ENCODE results near the gene DHRS3. TPM values are rescaled to one million over a fixed set of nuclear protein-coding genes. Genes with fewer than 3 reads are reported as not detected.
"Not testable (repeated sequence)": the region's sequence is repeated elsewhere in the genome, so short reads cannot be mapped to it uniquely, and the experiment has no call there.

The DHRS3 gene
- total RNA-seq, 1 experiment from 2014 or later = 0.19 TPM

DNA sequence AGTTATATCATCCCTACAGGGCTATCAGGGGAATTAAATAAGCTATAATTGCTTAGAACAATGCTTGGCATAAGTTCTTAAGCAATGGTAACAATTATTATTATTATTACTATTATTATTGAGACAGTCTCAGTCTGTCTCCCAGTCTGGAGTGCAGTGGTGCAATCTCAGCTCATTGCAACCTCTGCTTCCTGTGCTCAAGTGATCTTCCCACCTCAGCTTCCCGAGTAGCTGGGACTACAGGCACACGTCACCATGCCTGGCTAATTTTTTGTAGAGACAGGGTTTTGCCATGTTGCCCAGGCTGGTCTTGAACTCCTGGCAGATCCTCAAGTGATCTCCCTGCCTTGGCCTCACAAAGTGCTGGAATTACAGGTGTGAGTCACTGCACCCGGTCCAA is 79.5 kb downstream of the DHRS3 start:
- H3K79me2 ChIP-seq (ENCODE audit: low read length); H3K27ac ChIP-seq (ENCODE audit: low read length); H3K9ac ChIP-seq (ENCODE audit: low read length); H3K4me3 ChIP-seq (ENCODE audit: low read length); H3K27me3 ChIP-seq (ENCODE audit: low read length); H4K20me1 ChIP-seq (ENCODE audit: insufficient read depth, low read depth, low read length); H3K4me2 ChIP-seq (ENCODE audit: low read depth, low read length, poor library complexity, severe bottlenecking); H3K9me3 ChIP-seq (ENCODE audit: low read length); H3K36me3 ChIP-seq (ENCODE audit: insufficient read depth, low read length); H3K9me2 ChIP-seq (replicated peaks; ENCODE audit: insufficient read depth, low read length); H3K4me1 ChIP-seq (ENCODE audit: low read length); DNase-seq; H2AFZ ChIP-seq (ENCODE audit: low read length): not testable (repeated sequence)

DNA sequence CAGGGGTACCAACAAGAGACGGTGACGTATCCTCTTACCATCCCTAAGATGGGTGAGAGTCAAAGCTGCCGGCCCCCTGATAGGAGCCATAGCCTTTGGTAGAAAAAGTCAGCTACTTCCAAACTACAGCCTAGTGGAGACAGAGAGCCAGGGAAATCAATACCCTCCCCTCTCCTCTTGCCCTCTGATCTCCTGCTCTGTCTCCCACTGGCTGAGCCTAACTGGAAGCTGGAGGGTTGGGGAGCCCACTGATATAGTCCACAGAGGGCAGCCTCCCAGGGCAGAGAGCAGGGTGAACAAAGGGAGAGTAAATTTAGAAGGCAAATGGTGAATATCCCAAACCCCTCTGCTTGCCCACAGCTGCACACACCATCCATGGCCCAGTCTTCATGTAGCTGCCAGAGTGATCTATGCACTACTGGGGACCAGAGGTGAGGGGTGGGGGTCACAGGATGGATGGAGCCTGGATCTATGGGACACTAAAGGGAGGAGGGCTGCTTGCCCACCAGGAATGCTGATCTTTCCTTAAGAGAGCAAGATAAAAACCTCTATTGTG is 80.0 kb downstream of the DHRS3 start:
- H3K4me3 ChIP-seq (ENCODE audit: low read length) = no peak overlapping the region
- H3K36me3 ChIP-seq (ENCODE audit: insufficient read depth, low read length) = no peaks in the 10 kb centered on the region
- H3K4me2 ChIP-seq (ENCODE audit: low read depth, low read length, poor library complexity, severe bottlenecking) = no peak overlapping the region
- no peaks in the 10 kb centered on the region for H3K4me1 ChIP-seq (ENCODE audit: low read length)
- H3K27me3 ChIP-seq (ENCODE audit: low read length) = no peaks in the 10 kb centered on the region
- no peak for DNase-seq
- no peak overlapping the region for H2AFZ ChIP-seq (ENCODE audit: low read length)
- H3K79me2 ChIP-seq (ENCODE audit: low read length) = no peaks in the 10 kb centered on the region
- no peaks in the 10 kb centered on the region for H4K20me1 ChIP-seq (ENCODE audit: insufficient read depth, low read depth, low read length)
- no peak overlapping the region for H3K27ac ChIP-seq (ENCODE audit: low read length)
- H3K9ac ChIP-seq (ENCODE audit: low read length) = no peak overlapping the region
- no peaks in the 10 kb centered on the region for H3K9me3 ChIP-seq (ENCODE audit: low read length)
- H3K9me2 ChIP-seq (replicated peaks; ENCODE audit: insufficient read depth, low read length) = no peaks in the 10 kb centered on the region

DNA sequence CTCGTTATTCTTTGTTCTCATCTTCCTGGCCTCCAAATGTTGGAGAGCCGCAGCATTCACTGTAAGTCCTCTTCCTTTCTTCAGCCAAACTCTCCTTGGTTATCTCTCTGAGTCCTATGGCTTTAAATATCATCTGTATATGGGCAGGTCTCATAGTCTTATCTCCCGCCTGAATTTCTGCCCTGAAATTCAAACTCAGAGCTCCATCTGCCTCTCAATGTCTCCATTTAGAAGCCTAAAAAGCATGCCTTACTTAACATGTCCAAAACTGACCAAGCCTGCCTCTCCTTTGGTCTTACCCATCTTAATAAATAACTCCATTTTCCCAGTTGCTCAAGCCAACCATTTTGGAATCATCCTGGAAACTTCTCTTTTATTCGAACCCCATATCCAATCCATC is 80.7 kb downstream of the DHRS3 start:
- Histone ChIP-seq H3K9me2 (replicated peaks; ENCODE audit: insufficient read depth, low read length) (no peaks in the 10 kb centered on the region), H3K4me3 (ENCODE audit: low read length) (no peak overlapping the region), H3K36me3 (ENCODE audit: insufficient read depth, low read length) (no peaks in the 10 kb centered on the region), H3K27me3 (ENCODE audit: low read length) (no peaks in the 10 kb centered on the region), H3K79me2 (ENCODE audit: low read length) (no peaks in the 10 kb centered on the region), H3K9me3 (ENCODE audit: low read length) (no peaks in the 10 kb centered on the region), H3K4me2 (ENCODE audit: low read depth, low read length, poor library complexity, severe bottlenecking) (no peak overlapping the region), H3K27ac (ENCODE audit: low read length) (no peak overlapping the region), H4K20me1 (ENCODE audit: insufficient read depth, low read depth, low read length) (no peaks in the 10 kb centered on the region), H2AFZ (ENCODE audit: low read length) (no peak overlapping the region), H3K9ac (ENCODE audit: low read length) (no peak overlapping the region), H3K4me1 (ENCODE audit: low read length) (no peaks in the 10 kb centered on the region)
- no peak for DNase-seq

DNA sequence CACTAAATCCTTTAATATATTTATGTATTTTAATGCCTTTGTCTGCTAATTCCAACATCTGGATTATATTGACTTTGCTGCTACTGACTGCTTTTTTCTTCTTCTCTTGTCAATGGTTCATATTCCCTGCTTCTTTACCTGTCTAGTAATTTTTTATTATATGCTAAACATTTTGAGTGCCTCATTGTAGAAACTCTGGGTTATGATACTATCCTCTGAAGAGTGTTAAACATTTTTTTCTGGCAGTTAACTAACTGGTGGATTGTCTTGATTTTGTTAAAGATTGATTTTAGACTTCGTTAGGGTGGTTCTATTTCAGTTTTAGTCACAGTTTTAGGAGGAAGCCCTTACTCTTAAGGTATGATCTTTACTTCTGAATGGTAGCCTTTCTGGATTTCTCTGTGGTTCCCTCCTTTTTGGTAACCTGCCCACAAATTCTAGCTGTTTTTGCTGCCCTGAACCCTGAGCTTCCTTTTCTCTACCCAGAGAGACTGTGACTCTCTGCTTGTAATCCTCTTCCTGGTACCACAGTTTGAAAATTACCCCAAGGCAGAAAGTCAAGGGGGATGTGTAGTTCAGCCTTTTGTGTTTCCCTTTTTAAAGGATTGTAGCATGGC is 81.9 kb downstream of the DHRS3 start:
- H3K4me1 ChIP-seq (ENCODE audit: low read length) = no peaks in the 10 kb centered on the region
- DNase-seq = no peak
- no peaks in the 10 kb centered on the region for H3K36me3 ChIP-seq (ENCODE audit: insufficient read depth, low read length)
- no peak overlapping the region for H2AFZ ChIP-seq (ENCODE audit: low read length)
- no peak overlapping the region for H3K9ac ChIP-seq (ENCODE audit: low read length)
- H3K9me2 ChIP-seq (replicated peaks; ENCODE audit: insufficient read depth, low read length) = no peaks in the 10 kb centered on the region
- H3K4me2 ChIP-seq (ENCODE audit: low read depth, low read length, poor library complexity, severe bottlenecking) = no peak overlapping the region
- no peaks in the 10 kb centered on the region for H4K20me1 ChIP-seq (ENCODE audit: insufficient read depth, low read depth, low read length)
- H3K9me3 ChIP-seq (ENCODE audit: low read length) = no peaks in the 10 kb centered on the region
- H3K79me2 ChIP-seq (ENCODE audit: low read length) = no peaks in the 10 kb centered on the region
- no peak overlapping the region for H3K27ac ChIP-seq (ENCODE audit: low read length)
- no peaks in the 10 kb centered on the region for H3K27me3 ChIP-seq (ENCODE audit: low read length)
- no peak overlapping the region for H3K4me3 ChIP-seq (ENCODE audit: low read length)

DNA sequence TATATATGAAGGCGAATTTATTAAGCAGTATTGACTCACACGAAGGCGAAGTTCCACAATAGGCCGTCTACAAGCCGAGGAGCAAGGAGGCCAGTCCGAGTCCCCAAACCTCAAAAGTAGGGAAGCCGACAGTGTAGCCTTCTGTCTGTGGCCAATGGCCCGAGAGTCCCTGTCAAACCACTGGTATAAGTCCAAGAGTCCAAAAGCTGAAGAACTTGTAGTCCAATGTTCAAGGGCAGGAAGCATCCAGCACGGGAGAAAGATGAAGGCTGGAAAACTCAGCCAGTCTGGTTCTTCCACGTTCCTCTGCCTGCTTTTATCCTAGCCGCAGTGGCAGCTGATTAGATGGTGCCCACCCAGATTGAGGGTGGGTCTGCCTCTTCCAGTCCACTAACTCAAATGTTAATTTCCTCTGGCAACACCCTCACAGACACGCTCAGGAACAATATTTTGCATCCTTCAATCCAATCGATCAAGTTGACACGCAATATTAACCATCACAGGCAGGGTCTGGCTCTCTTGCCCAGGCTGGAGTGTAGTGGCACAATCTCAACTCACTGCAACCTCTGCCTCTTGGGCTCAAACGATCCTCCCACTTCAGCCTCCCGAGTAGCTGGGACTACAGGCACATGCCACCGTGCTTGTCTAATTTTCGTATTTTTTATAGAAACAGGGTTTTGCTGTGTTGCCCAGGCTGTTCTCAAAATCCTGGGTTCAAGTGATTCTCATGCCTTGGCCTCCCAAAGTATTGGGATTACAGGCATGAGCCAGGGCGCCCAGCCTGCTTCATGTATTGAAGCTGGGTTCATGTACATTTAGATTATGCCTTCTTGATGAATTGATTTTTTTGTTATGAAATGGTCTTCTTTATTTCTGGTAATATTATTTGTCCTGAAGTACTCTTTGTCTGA is 85.3 kb downstream of the DHRS3 start:
- H3K36me3 ChIP-seq (ENCODE audit: insufficient read depth, low read length) = no peaks in the 10 kb centered on the region
- DNase-seq = no peak
- H3K9ac ChIP-seq (ENCODE audit: low read length) = no peak overlapping the region
- no peaks in the 10 kb centered on the region for H3K27me3 ChIP-seq (ENCODE audit: low read length)
- no peak overlapping the region for H3K4me2 ChIP-seq (ENCODE audit: low read depth, low read length, poor library complexity, severe bottlenecking)
- H3K9me3 ChIP-seq (ENCODE audit: low read length) = no peaks in the 10 kb centered on the region
- H3K9me2 ChIP-seq (replicated peaks; ENCODE audit: insufficient read depth, low read length) = no peaks in the 10 kb centered on the region
- H2AFZ ChIP-seq (ENCODE audit: low read length) = no peak overlapping the region
- H4K20me1 ChIP-seq (ENCODE audit: insufficient read depth, low read depth, low read length) = no peaks in the 10 kb centered on the region
- no peak overlapping the region for H3K27ac ChIP-seq (ENCODE audit: low read length)
- H3K4me3 ChIP-seq (ENCODE audit: low read length) = no peak overlapping the region
- H3K79me2 ChIP-seq (ENCODE audit: low read length) = no peaks in the 10 kb centered on the region
- no peaks in the 10 kb centered on the region for H3K4me1 ChIP-seq (ENCODE audit: low read length)

DNA sequence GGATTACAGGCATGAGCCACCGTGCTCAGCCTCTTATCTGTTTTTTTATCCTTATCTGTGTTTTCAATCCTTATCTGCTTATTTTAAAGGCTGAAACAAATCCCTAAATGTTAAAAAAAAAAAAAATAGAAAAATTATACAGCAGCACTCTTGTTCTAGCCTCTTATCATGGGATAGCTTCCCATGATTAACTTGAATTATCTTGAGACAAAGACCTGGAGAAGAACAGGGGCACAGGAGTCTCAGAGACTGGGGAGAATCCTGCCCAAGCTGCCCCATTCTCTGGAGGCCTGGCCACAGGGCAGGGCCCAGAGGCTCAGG is 86.9 kb downstream of the DHRS3 start:
- Histone ChIP-seq H3K4me1 (ENCODE audit: low read length) (no peaks in the 10 kb centered on the region), H3K9me3 (ENCODE audit: low read length) (no peaks in the 10 kb centered on the region), H4K20me1 (ENCODE audit: insufficient read depth, low read depth, low read length) (no peaks in the 10 kb centered on the region), H2AFZ (ENCODE audit: low read length) (no peak overlapping the region), H3K27me3 (ENCODE audit: low read length) (no peaks in the 10 kb centered on the region), H3K79me2 (ENCODE audit: low read length) (no peaks in the 10 kb centered on the region), H3K9ac (ENCODE audit: low read length) (no peak overlapping the region), H3K4me3 (ENCODE audit: low read length) (no peak overlapping the region), H3K9me2 (replicated peaks; ENCODE audit: insufficient read depth, low read length) (no peaks in the 10 kb centered on the region), H3K4me2 (ENCODE audit: low read depth, low read length, poor library complexity, severe bottlenecking) (no peak overlapping the region), H3K36me3 (ENCODE audit: insufficient read depth, low read length) (no peaks in the 10 kb centered on the region), H3K27ac (ENCODE audit: low read length) (no peak overlapping the region)
- no peak for DNase-seq

DNA sequence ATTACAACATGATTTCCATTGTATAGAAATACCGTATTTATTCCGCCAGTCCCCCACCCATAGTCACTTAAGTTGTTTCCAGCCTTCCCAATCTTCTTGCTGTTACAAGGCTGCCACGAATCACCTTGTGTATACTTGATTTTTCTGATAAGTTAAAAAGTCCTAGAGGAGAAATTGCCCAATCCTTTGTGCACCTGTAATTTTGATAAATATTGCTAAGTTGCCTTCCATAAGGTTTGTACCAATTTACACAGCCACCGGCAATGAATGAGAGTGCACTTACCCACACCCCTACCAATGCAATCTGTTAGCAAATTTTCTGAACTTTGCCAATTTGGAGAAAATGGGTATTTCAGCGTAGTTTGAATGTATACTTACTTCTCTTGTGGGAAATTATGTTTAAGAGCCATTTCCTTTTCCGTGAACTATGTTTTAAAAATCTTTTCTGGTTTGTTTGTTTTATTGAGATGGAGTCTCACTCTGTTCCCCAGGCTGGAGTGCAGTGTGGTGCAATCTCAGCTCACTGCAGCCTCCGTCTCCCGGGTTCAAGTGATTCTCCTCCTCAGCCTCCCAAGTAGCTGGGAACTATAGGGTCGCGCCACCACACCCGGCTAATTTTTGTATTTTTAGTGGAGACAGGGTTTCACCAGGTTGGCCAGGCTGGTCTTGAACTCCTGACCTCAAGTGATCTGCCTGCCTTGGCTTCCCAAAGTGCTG is 87.4 kb downstream of the DHRS3 start:
- Histone ChIP-seq H3K27me3 (ENCODE audit: low read length) (no peaks in the 10 kb centered on the region), H3K79me2 (ENCODE audit: low read length) (no peaks in the 10 kb centered on the region), H3K4me1 (ENCODE audit: low read length) (no peaks in the 10 kb centered on the region), H3K4me3 (ENCODE audit: low read length) (no peak overlapping the region), H3K27ac (ENCODE audit: low read length) (no peak overlapping the region), H3K9ac (ENCODE audit: low read length) (no peak overlapping the region), H2AFZ (ENCODE audit: low read length) (no peak overlapping the region), H3K36me3 (ENCODE audit: insufficient read depth, low read length) (no peaks in the 10 kb centered on the region), H4K20me1 (ENCODE audit: insufficient read depth, low read depth, low read length) (no peaks in the 10 kb centered on the region), H3K9me2 (replicated peaks; ENCODE audit: insufficient read depth, low read length) (no peaks in the 10 kb centered on the region), H3K4me2 (ENCODE audit: low read depth, low read length, poor library complexity, severe bottlenecking) (no peak overlapping the region), H3K9me3 (ENCODE audit: low read length) (no peaks in the 10 kb centered on the region)
- no peak for DNase-seq

DNA sequence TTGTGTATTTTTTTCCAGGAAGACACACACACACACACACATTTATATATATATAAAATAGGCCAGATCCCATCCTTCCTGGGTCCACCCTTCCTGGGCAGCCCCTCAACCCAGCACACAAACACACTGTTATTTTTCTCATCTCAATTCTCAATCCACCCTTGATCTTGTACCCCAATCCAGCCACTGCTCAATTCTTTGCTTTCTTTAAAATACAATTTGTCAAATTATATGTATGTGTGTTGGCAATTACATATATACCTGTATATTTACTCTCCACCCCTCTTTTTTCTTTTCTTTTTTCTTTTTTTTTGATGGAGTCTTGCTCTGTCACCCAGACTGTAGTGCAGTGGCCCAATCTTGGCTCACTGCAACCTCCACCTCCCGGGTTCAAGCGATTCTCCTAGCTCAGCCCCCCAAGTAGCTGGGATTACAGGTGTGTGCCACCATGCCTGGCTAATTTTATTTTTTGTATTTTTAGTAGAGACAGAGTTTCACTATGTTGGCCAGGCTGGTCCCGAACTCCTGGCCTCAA is 88.3 kb downstream of the DHRS3 start:
- H3K36me3 ChIP-seq (ENCODE audit: insufficient read depth, low read length) = no peaks in the 10 kb centered on the region
- H3K27ac ChIP-seq (ENCODE audit: low read length) = no peak overlapping the region
- DNase-seq = no peak
- no peaks in the 10 kb centered on the region for H4K20me1 ChIP-seq (ENCODE audit: insufficient read depth, low read depth, low read length)
- H2AFZ ChIP-seq (ENCODE audit: low read length) = no peak overlapping the region
- H3K9me3 ChIP-seq (ENCODE audit: low read length) = no peaks in the 10 kb centered on the region
- H3K9me2 ChIP-seq (replicated peaks; ENCODE audit: insufficient read depth, low read length) = no peaks in the 10 kb centered on the region
- H3K4me3 ChIP-seq (ENCODE audit: low read length) = no peak overlapping the region
- no peaks in the 10 kb centered on the region for H3K79me2 ChIP-seq (ENCODE audit: low read length)
- H3K27me3 ChIP-seq (ENCODE audit: low read length) = no peaks in the 10 kb centered on the region
- H3K4me2 ChIP-seq (ENCODE audit: low read depth, low read length, poor library complexity, severe bottlenecking) = no peak overlapping the region
- H3K4me1 ChIP-seq (ENCODE audit: low read length) = no peaks in the 10 kb centered on the region
- no peak overlapping the region for H3K9ac ChIP-seq (ENCODE audit: low read length)
